GM20000 (cell line): Measurements from ENCODE around the gene PPM1M.

Source experiments
- DNase-seq: peaks from one replicate; pipeline ENCODE4 v3.0.0; 2012; ENCODE audit warnings: low spot score
- TF ChIP-seq, protein P1 (sequence below): IDR thresholded peaks from 2 replicates; pipeline ENCODE4 v1.5.1; 2012; ENCODE audit warnings: mild to moderate bottlenecking, control low read depth; ENCODE audit errors: extremely low read depth, missing control alignments

PPM1M gene

GRCh38 chr3:52245322-52246263 is at the start of gene PPM1M:
Gene PPM1M, plus strand, starts transcription at chr3:52245759. Its CDS starts 66 bp downstream, at chr3:52245825.
- peak; percentile 87 for DNase-seq
- TF ChIP-seq, protein P1, sequence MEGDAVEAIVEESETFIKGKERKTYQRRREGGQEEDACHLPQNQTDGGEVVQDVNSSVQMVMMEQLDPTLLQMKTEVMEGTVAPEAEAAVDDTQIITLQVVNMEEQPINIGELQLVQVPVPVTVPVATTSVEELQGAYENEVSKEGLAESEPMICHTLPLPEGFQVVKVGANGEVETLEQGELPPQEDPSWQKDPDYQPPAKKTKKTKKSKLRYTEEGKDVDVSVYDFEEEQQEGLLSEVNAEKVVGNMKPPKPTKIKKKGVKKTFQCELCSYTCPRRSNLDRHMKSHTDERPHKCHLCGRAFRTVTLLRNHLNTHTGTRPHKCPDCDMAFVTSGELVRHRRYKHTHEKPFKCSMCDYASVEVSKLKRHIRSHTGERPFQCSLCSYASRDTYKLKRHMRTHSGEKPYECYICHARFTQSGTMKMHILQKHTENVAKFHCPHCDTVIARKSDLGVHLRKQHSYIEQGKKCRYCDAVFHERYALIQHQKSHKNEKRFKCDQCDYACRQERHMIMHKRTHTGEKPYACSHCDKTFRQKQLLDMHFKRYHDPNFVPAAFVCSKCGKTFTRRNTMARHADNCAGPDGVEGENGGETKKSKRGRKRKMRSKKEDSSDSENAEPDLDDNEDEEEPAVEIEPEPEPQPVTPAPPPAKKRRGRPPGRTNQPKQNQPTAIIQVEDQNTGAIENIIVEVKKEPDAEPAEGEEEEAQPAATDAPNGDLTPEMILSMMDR = no peak

DNA sequence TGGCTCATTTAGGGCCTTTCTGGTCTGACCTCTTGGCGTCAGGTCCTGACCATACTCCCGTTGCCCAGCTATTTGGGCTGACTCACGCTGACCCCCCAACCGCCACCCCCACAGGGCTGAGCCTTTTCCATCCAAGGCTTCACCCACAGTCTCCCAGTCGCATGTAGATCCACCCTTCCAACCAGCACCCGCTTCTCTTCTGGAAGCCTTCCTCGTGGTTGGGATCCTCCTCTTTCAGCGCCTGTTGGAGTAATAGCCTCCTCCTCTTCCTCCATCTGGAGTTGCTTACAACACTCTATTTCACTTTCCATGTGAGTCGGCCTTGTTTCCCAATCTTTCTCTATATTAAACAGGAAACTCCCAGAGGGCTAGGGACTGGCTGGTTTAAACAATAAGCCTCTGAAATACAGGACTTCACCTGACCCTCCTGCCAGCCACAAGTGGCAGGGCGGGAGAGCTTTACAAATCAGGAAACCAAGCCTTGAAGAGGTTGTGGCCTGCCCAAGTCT is 49.7 kb upstream of the PPM1M start:
- TF ChIP-seq, protein P1 = no peak

GRCh38 chr3:52196977-52197376 is 48.6 kb upstream of the PPM1M start:
- DNase-seq = no peak
- TF ChIP-seq, protein P1 = no peak

More for the DNA sequence above, 49.7 kb upstream of the PPM1M start:
- DNase-seq = no peak

GRCh38 chr3:52197499-52197841 is 48.1 kb upstream of the PPM1M start:
- no peak for DNase-seq
- TF ChIP-seq, protein P1 = no peak

- TF ChIP-seq, protein P1 = no peak
- DNase-seq = peak; percentile 98
Observed at GRCh38 chr3:52197842-52198625, 47.5 kb upstream of the PPM1M start, which contains the start of gene ALAS1. Gene ALAS1, plus strand, starts transcription at chr3:52198160. Its CDS starts 1,082 bp downstream, at chr3:52199242.

- DNase-seq = no peak
- TF ChIP-seq, protein P1 = no peak
Observed at GRCh38 chr3:52198643-52199608, 46.6 kb upstream of the PPM1M start.
